Keratinocyte (primary cell): ENCODE measurements around the gene ZIC4.

Experiments
- CTCF ChIP-seq, 3 experiments: IDR thresholded peaks in 1 of 3; conservative IDR thresholded peaks in 1 of 3; optimal IDR thresholded peaks in 1 of 3; 2 replicates in 2 of 3; 3 replicates in 1 of 3; pipeline versions ENCODE3 to v1.5.1; 2011; ENCODE audit warnings: low read length in 3 of 3, mild to moderate bottlenecking in 3 of 3, moderate library complexity in 2 of 3, control low read depth in 1 of 3, inconsistent platforms in 1 of 3; ENCODE audit not compliant: insufficient read depth in 2 of 3; ENCODE audit errors: extremely low read depth in 1 of 3
- EZH2 ChIP-seq: IDR thresholded peaks from one replicate; pipeline ENCODE4 v1.6.1; 2012; ENCODE audit warnings: inconsistent platforms, mild to moderate bottlenecking, low read length, moderate library complexity

DNA sequence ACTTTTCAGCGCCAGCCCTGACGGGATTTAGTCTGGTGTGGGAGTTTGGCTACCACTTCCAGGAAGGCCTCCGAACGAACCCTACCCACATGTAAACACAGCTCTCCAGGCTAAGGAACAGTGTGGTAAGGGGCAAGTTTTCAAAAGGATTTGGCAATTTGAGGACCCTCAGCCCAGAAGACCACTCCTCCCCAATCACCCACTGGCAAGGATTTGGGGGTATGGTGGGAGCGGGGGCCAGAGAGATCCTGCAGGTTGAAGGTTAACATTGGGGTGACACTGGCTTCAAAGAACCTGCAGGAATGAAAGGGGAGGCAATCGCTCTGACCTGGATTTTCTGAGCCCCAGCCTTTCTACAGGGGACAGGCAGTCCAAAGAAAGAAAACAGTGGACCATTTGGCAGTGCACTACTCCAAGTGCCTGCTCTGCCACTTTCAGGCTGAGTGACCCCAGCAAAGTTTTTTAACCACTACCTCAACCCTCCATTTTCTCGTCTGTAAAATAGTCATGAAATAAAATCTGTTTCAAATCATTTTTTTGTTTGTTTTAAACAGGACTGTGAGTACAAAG lies 34.5 kb downstream of the ZIC4 start:
- TF ChIP-seq CTCF (optimal IDR thresholded peaks at IDR 0.05 in 1 of 3, IDR thresholded peaks at IDR 0.05 in 1 of 3, conservative IDR thresholded peaks at IDR 0.05 in 1 of 3; ENCODE audit: extremely low read depth in 1 of 3, insufficient read depth in 2 of 3, low read length in 3 of 3): no peak
- TF ChIP-seq EZH2: no peak
